IPS-18a (cell line): ENCODE data around the gene DCLK2.

Experiments used
- H3K27ac ChIP-seq: one replicate; pipeline ENCODE4 v1.5.1; 2013; ENCODE audit warnings: low read length
- H3K27me3 ChIP-seq: one replicate; pipeline ENCODE4 v1.6.1; 2013; ENCODE audit warnings: mild to moderate bottlenecking, low read length; ENCODE audit not compliant: control insufficient read depth, insufficient read depth
- H3K36me3 ChIP-seq: one replicate; pipeline ENCODE4 v1.6.1; 2013; ENCODE audit warnings: low read depth, low read length; ENCODE audit not compliant: control insufficient read depth
- H3K4me1 ChIP-seq: one replicate; pipeline ENCODE4 v1.6.1; 2013; ENCODE audit warnings: low read depth, low read length; ENCODE audit not compliant: control insufficient read depth
- H3K4me3 ChIP-seq: one replicate; pipeline ENCODE4 v1.5.1; 2013; ENCODE audit warnings: low read length
- H3K9ac ChIP-seq: one replicate; pipeline ENCODE4 v1.6.1; 2013; ENCODE audit warnings: mild to moderate bottlenecking, low read length, moderate library complexity
- H3K9me3 ChIP-seq: one replicate; pipeline ENCODE4 v1.6.1; 2013; ENCODE audit warnings: low read depth, low read length; ENCODE audit not compliant: control insufficient read depth

The DCLK2 gene

GRCh38 chr4:150231107-150231770 is 153.0 kb downstream of the DCLK2 start:
- H3K4me3 ChIP-seq: no peak overlapping the region
- H3K9ac ChIP-seq: no peak overlapping the region
- no peak overlapping the region for H3K27ac ChIP-seq
- no peaks in the 10 kb centered on the region for H3K9me3 ChIP-seq
- H3K27me3 ChIP-seq: no peaks in the 10 kb centered on the region
- H3K4me1 ChIP-seq: peaks cover 19% of the 10 kb centered on the region
- no peaks in the 10 kb centered on the region for H3K36me3 ChIP-seq

GRCh38 chr4:150232029-150232428 is 153.8 kb downstream of the DCLK2 start:
- Histone ChIP-seq H3K9ac (no peak overlapping the region), H3K27ac (no peak overlapping the region), H3K27me3 (no peaks in the 10 kb centered on the region), H3K4me3 (no peak overlapping the region), H3K36me3 (no peaks in the 10 kb centered on the region), H3K4me1 (peaks cover 22% of the 10 kb centered on the region), H3K9me3 (no peaks in the 10 kb centered on the region)

GRCh38 chr4:150234246-150234645 is 156.0 kb downstream of the DCLK2 start:
- Histone ChIP-seq H3K27ac (no peak overlapping the region), H3K36me3 (no peaks in the 10 kb centered on the region), H3K4me3 (no peak overlapping the region), H3K9me3 (no peaks in the 10 kb centered on the region), H3K4me1 (peaks cover 22% of the 10 kb centered on the region), H3K9ac (no peak overlapping the region), H3K27me3 (no peaks in the 10 kb centered on the region)

GRCh38 chr4:150235317-150235716 is 157.1 kb downstream of the DCLK2 start:
- Histone ChIP-seq H3K4me3 (no peak overlapping the region), H3K4me1 (peaks cover 12% of the 10 kb centered on the region), H3K9ac (no peak overlapping the region), H3K27ac (no peak overlapping the region), H3K27me3 (no peaks in the 10 kb centered on the region), H3K36me3 (no peaks in the 10 kb centered on the region), H3K9me3 (no peaks in the 10 kb centered on the region)

- Histone ChIP-seq H3K9me3 (no peaks in the 10 kb centered on the region), H3K27ac (no peak overlapping the region), H3K36me3 (no peaks in the 10 kb centered on the region), H3K27me3 (no peaks in the 10 kb centered on the region), H3K4me1 (peaks cover 10% of the 10 kb centered on the region), H3K4me3 (no peak overlapping the region), H3K9ac (no peak overlapping the region)
Measured at GRCh38 chr4:150235808-150236271, 157.6 kb downstream of the DCLK2 start.

GRCh38 chr4:150236626-150237025 is 158.4 kb downstream of the DCLK2 start:
- no peaks in the 10 kb centered on the region for H3K9me3 ChIP-seq
- H3K4me1 ChIP-seq: peaks cover 10% of the 10 kb centered on the region
- no peak overlapping the region for H3K9ac ChIP-seq
- H3K36me3 ChIP-seq: no peaks in the 10 kb centered on the region
- H3K27ac ChIP-seq: no peak overlapping the region
- no peak overlapping the region for H3K4me3 ChIP-seq
- H3K27me3 ChIP-seq: no peaks in the 10 kb centered on the region

- Histone ChIP-seq H3K9ac (no peak overlapping the region), H3K4me3 (no peak overlapping the region), H3K36me3 (no peaks in the 10 kb centered on the region), H3K4me1 (peaks cover 10% of the 10 kb centered on the region), H3K9me3 (no peaks in the 10 kb centered on the region), H3K27me3 (no peaks in the 10 kb centered on the region), H3K27ac (no peak overlapping the region)
Measured at GRCh38 chr4:150237110-150237872, 159.0 kb downstream of the DCLK2 start.

- peaks cover 10% of the 10 kb centered on the region for H3K4me1 ChIP-seq
- no peaks in the 10 kb centered on the region for H3K27me3 ChIP-seq
- H3K36me3 ChIP-seq: no peaks in the 10 kb centered on the region
- H3K4me3 ChIP-seq: no peak overlapping the region
- no peak overlapping the region for H3K27ac ChIP-seq
- H3K9me3 ChIP-seq: no peaks in the 10 kb centered on the region
- H3K9ac ChIP-seq: no peak overlapping the region
Measured at GRCh38 chr4:150238591-150238990, 160.3 kb downstream of the DCLK2 start.

- H3K36me3 ChIP-seq: no peaks in the 10 kb centered on the region
- no peak overlapping the region for H3K4me3 ChIP-seq
- H3K9ac ChIP-seq: no peak overlapping the region
- H3K4me1 ChIP-seq: peaks cover 19% of the 10 kb centered on the region
- H3K9me3 ChIP-seq: no peaks in the 10 kb centered on the region
- H3K27me3 ChIP-seq: no peaks in the 10 kb centered on the region
- no peak overlapping the region for H3K27ac ChIP-seq
Measured at GRCh38 chr4:150240011-150240410, 161.8 kb downstream of the DCLK2 start.

- Histone ChIP-seq H3K27me3 (no peaks in the 10 kb centered on the region), H3K4me3 (no peak overlapping the region), H3K4me1 (peaks cover 10% of the 10 kb centered on the region), H3K27ac (no peak overlapping the region), H3K9me3 (no peaks in the 10 kb centered on the region), H3K9ac (no peak overlapping the region), H3K36me3 (no peaks in the 10 kb centered on the region)
Measured at GRCh38 chr4:150242820-150243458, 164.7 kb downstream of the DCLK2 start.

- Histone ChIP-seq H3K9ac (no peak overlapping the region), H3K36me3 (no peaks in the 10 kb centered on the region), H3K9me3 (no peaks in the 10 kb centered on the region), H3K27me3 (no peaks in the 10 kb centered on the region), H3K4me1 (peaks cover 10% of the 10 kb centered on the region), H3K4me3 (no peak overlapping the region), H3K27ac (no peak overlapping the region)
Measured at GRCh38 chr4:150243932-150244331, 165.7 kb downstream of the DCLK2 start.
